ENCODE measurements around the gene MIOS.

The MIOS gene

GRCh38 chr7:7569615-7570014 is 2.9 kb downstream of the MIOS start:
- CTCF ChIA-PET = no interaction called here
- no peak for TF ChIP-seq ARNT (IDR thresholded peaks at IDR 0.05)
- TF ChIP-seq SP1 (IDR thresholded peaks at IDR 0.05) = no peak
- no peak for TF ChIP-seq HDGF (IDR thresholded peaks at IDR 0.05; ENCODE audit: borderline replicate concordance)
- TF ChIP-seq TARDBP (IDR thresholded peaks at IDR 0.05) = no peak
- TF ChIP-seq LEF1 (IDR thresholded peaks at IDR 0.05; ENCODE audit: borderline replicate concordance) = no peak
- TF ChIP-seq ELF4 (IDR thresholded peaks at IDR 0.05) = no peak
- no peak for TF ChIP-seq BHLHE40 (IDR thresholded peaks at IDR 0.05; ENCODE audit: borderline replicate concordance)
- no peak for TF ChIP-seq NFRKB (IDR thresholded peaks at IDR 0.05)
- no peak for TF ChIP-seq CTBP1 (IDR thresholded peaks at IDR 0.05; ENCODE audit: borderline replicate concordance)
- no peak for TF ChIP-seq FOXA1 (IDR thresholded peaks at IDR 0.05)
- POLR2A ChIA-PET = no interaction called here
- no peak for DNase-seq (ENCODE audit: extremely low spot score)

GRCh38 chr7:7570584-7570983 is 3.9 kb downstream of the MIOS start:
- no peak for DNase-seq (ENCODE audit: extremely low spot score)
- CTCF ChIA-PET = no interaction called here
- TF ChIP-seq NFRKB (IDR thresholded peaks at IDR 0.05) (no peak), ZNF384 (IDR thresholded peaks at IDR 0.05) (no peak), FOXM1 (IDR thresholded peaks at IDR 0.05; ENCODE audit: borderline replicate concordance) (no peak), CTBP1 (IDR thresholded peaks at IDR 0.05; ENCODE audit: borderline replicate concordance) (no peak), SUZ12 (IDR thresholded peaks at IDR 0.05) (no peak), HDGF (IDR thresholded peaks at IDR 0.05; ENCODE audit: borderline replicate concordance) (no peak), BHLHE40 (IDR thresholded peaks at IDR 0.05; ENCODE audit: borderline replicate concordance) (no peak)
- POLR2A ChIA-PET = no interaction called here

- POLR2A ChIA-PET = no interaction called here
- TF ChIP-seq BHLHE40 (IDR thresholded peaks at IDR 0.05; ENCODE audit: borderline replicate concordance) = no peak
- TF ChIP-seq ARNT (IDR thresholded peaks at IDR 0.05) = no peak
- CTCF ChIA-PET = no interaction called here
- DNase-seq (ENCODE audit: extremely low spot score) = no peak
These were observed 7.0 kb downstream of the MIOS start for GRCh38 chr7:7573701-7574100.

- ChIA-PET CTCF (no interaction called here), POLR2A (no interaction called here)
- TF ChIP-seq FOXK2 (IDR thresholded peaks at IDR 0.05) (no peak), CTBP1 (IDR thresholded peaks at IDR 0.05; ENCODE audit: borderline replicate concordance) (no peak), PKNOX1 (IDR thresholded peaks at IDR 0.05) (no peak), ELF4 (IDR thresholded peaks at IDR 0.05) (no peak), SUZ12 (IDR thresholded peaks at IDR 0.05) (no peak), SP1 (IDR thresholded peaks at IDR 0.05) (no peak), FOXA1 (IDR thresholded peaks at IDR 0.05) (no peak), BHLHE40 (IDR thresholded peaks at IDR 0.05; ENCODE audit: borderline replicate concordance) (no peak), HDGF (IDR thresholded peaks at IDR 0.05; ENCODE audit: borderline replicate concordance) (no peak), NFRKB (IDR thresholded peaks at IDR 0.05) (no peak), TARDBP (IDR thresholded peaks at IDR 0.05) (no peak), ARNT (IDR thresholded peaks at IDR 0.05) (no peak), L3MBTL2 (conservative IDR thresholded peaks at IDR 0.05) (no peak), LEF1 (IDR thresholded peaks at IDR 0.05; ENCODE audit: borderline replicate concordance) (no peak), FOXM1 (IDR thresholded peaks at IDR 0.05; ENCODE audit: borderline replicate concordance) (no peak), ZNF384 (IDR thresholded peaks at IDR 0.05) (no peak)
- no peak for DNase-seq (ENCODE audit: extremely low spot score)
These were observed 9.7 kb downstream of the MIOS start for GRCh38 chr7:7576344-7576743.

- no peak for DNase-seq (ENCODE audit: extremely low spot score)
- ChIA-PET POLR2A (no interaction called here), CTCF (no interaction called here)
- TF ChIP-seq CTBP1 (IDR thresholded peaks at IDR 0.05; ENCODE audit: borderline replicate concordance) (no peak), ARNT (IDR thresholded peaks at IDR 0.05) (no peak), ZNF384 (IDR thresholded peaks at IDR 0.05) (no peak), FOXA1 (IDR thresholded peaks at IDR 0.05) (no peak), HDGF (IDR thresholded peaks at IDR 0.05; ENCODE audit: borderline replicate concordance) (no peak), LEF1 (IDR thresholded peaks at IDR 0.05; ENCODE audit: borderline replicate concordance) (no peak)
These were observed 11.2 kb downstream of the MIOS start for GRCh38 chr7:7577888-7578287.

GRCh38 chr7:7579638-7580037 is 13.0 kb downstream of the MIOS start:
- DNase-seq (ENCODE audit: extremely low spot score) = no peak
- POLR2A ChIA-PET = no interaction called here
- CTCF ChIA-PET = no interaction called here
- TF ChIP-seq PKNOX1 (IDR thresholded peaks at IDR 0.05) = no peak
- no peak for TF ChIP-seq ZNF384 (IDR thresholded peaks at IDR 0.05)
- no peak for TF ChIP-seq CTBP1 (IDR thresholded peaks at IDR 0.05; ENCODE audit: borderline replicate concordance)
- TF ChIP-seq FOXK2 (IDR thresholded peaks at IDR 0.05) = no peak
- no peak for TF ChIP-seq NFRKB (IDR thresholded peaks at IDR 0.05)

- ChIA-PET POLR2A (no interaction called here), CTCF (no interaction called here)
- DNase-seq (ENCODE audit: extremely low spot score) = no peak
These were observed 15.0 kb downstream of the MIOS start for GRCh38 chr7:7581531-7582179.

More at GRCh38 chr7:7581531-7582179, 15.0 kb downstream of the MIOS start:
- TF ChIP-seq LEF1 (IDR thresholded peaks at IDR 0.05; ENCODE audit: borderline replicate concordance) = no peak
- TF ChIP-seq TARDBP (IDR thresholded peaks at IDR 0.05) = no peak
- TF ChIP-seq BHLHE40 (IDR thresholded peaks at IDR 0.05; ENCODE audit: borderline replicate concordance) = no peak
- no peak for TF ChIP-seq FOXK2 (IDR thresholded peaks at IDR 0.05)
- no peak for TF ChIP-seq FOXM1 (IDR thresholded peaks at IDR 0.05; ENCODE audit: borderline replicate concordance)
- no peak for TF ChIP-seq SP1 (IDR thresholded peaks at IDR 0.05)
- no peak for TF ChIP-seq NFRKB (IDR thresholded peaks at IDR 0.05)
- TF ChIP-seq PKNOX1 (IDR thresholded peaks at IDR 0.05) = no peak
- no peak for TF ChIP-seq CTBP1 (IDR thresholded peaks at IDR 0.05; ENCODE audit: borderline replicate concordance)
- TF ChIP-seq ZNF384 (IDR thresholded peaks at IDR 0.05) = no peak

Data from HEK293T (cell line).